ENCODE measurements around the gene STPG4. TPM values are rescaled to one million over a fixed set of nuclear protein-coding genes. Genes with fewer than 3 reads are reported as not detected.
"Not testable (repeated sequence)": the region's sequence is repeated elsewhere in the genome, so short reads cannot be mapped to it uniquely, and the experiment has no call there.

STPG4 gene
- total RNA-seq, 1 donor from 2014 or later: not detected

GRCh38 chr2:47190188-47190881 is 35.2 kb upstream of the STPG4 start:
- TF ChIP-seq CTCF (IDR thresholded peaks at IDR 0.05; ENCODE audit: borderline replicate concordance): no peak
- intact Hi-C loops (cut with micrococcal nuclease): no loop called here
- Histone ChIP-seq H3K27me3 (ENCODE audit: low read depth) (no peaks in the 10 kb centered on the region), H3K36me3 (no peaks in the 10 kb centered on the region), H3K4me1 (peaks cover 20% of the 10 kb centered on the region), H3K27ac (replicated peaks) (no peak overlapping the region), H3K9me3 (replicated peaks) (no peaks in the 10 kb centered on the region), H3K4me3 (no peak overlapping the region)
- DNase-seq: no peak

GRCh38 chr2:47189635-47190034 is 34.5 kb upstream of the STPG4 start:
- intact Hi-C loops (cut with micrococcal nuclease): no loop called here
- Histone ChIP-seq H3K4me3 (no peak overlapping the region), H3K4me1 (peaks cover 20% of the 10 kb centered on the region), H3K27ac (replicated peaks) (no peak overlapping the region), H3K27me3 (ENCODE audit: low read depth) (no peaks in the 10 kb centered on the region), H3K9me3 (replicated peaks) (no peaks in the 10 kb centered on the region), H3K36me3 (no peaks in the 10 kb centered on the region)
- no peak for DNase-seq
- no peak for TF ChIP-seq CTCF (IDR thresholded peaks at IDR 0.05; ENCODE audit: borderline replicate concordance)

- intact Hi-C loops (cut with micrococcal nuclease): no loop called here
- no peak overlapping the region for H3K4me3 ChIP-seq
- no peaks in the 10 kb centered on the region for H3K36me3 ChIP-seq
These were observed 32.0 kb upstream of the STPG4 start for GRCh38 chr2:47187069-47187468.

GRCh38 chr2:47186351-47186750 is 31.2 kb upstream of the STPG4 start:
- no peak for DNase-seq
- intact Hi-C loops (cut with micrococcal nuclease): no loop called here
- no peak overlapping the region for H3K27ac ChIP-seq (replicated peaks)
- TF ChIP-seq CTCF (IDR thresholded peaks at IDR 0.05; ENCODE audit: borderline replicate concordance): no peak
- no peaks in the 10 kb centered on the region for H3K27me3 ChIP-seq (ENCODE audit: low read depth)
- H3K4me3 ChIP-seq: no peak overlapping the region
- no peaks in the 10 kb centered on the region for H3K4me1 ChIP-seq
- no peaks in the 10 kb centered on the region for H3K36me3 ChIP-seq
- H3K9me3 ChIP-seq (replicated peaks): no peaks in the 10 kb centered on the region

More at GRCh38 chr2:47187069-47187468, 32.0 kb upstream of the STPG4 start:
- no peak for DNase-seq
- no peaks in the 10 kb centered on the region for H3K9me3 ChIP-seq (replicated peaks)
- H3K4me1 ChIP-seq: no peaks in the 10 kb centered on the region
- no peaks in the 10 kb centered on the region for H3K27me3 ChIP-seq (ENCODE audit: low read depth)
- no peak overlapping the region for H3K27ac ChIP-seq (replicated peaks)
- TF ChIP-seq CTCF (IDR thresholded peaks at IDR 0.05; ENCODE audit: borderline replicate concordance): no peak

- intact Hi-C loops (cut with micrococcal nuclease); H3K4me3 ChIP-seq; H3K27ac ChIP-seq (replicated peaks); H3K4me1 ChIP-seq; H3K27me3 ChIP-seq (ENCODE audit: low read depth); DNase-seq; H3K36me3 ChIP-seq; H3K9me3 ChIP-seq (replicated peaks): not testable (repeated sequence)
These were observed 30.0 kb upstream of the STPG4 start for GRCh38 chr2:47185098-47185497.

- Histone ChIP-seq H3K27me3 (ENCODE audit: low read depth) (no peaks in the 10 kb centered on the region), H3K36me3 (no peaks in the 10 kb centered on the region), H3K9me3 (replicated peaks) (no peaks in the 10 kb centered on the region), H3K4me3 (no peak overlapping the region), H3K4me1 (peaks cover 8% of the 10 kb centered on the region), H3K27ac (replicated peaks) (no peak overlapping the region)
- no peak for DNase-seq
- intact Hi-C loops (cut with micrococcal nuclease): no loop called here
- no peak for TF ChIP-seq CTCF (IDR thresholded peaks at IDR 0.05; ENCODE audit: borderline replicate concordance)
These were observed 26.1 kb upstream of the STPG4 start for GRCh38 chr2:47181176-47181575.

Measured in left ventricle myocardium inferior (tissue), 1 donor.